ENCODE data around the gene CRCP. TPM values are rescaled to one million over a fixed set of nuclear protein-coding genes. Genes with fewer than 3 reads are reported as not detected.
A peak's percentile ranks its signal among the peaks of the same experiment; 100 is the strongest.

CRCP gene
- total RNA-seq, 6 donors from 2014 or later = 31.1 to 91.1 (median 37.3) TPM

DNA sequence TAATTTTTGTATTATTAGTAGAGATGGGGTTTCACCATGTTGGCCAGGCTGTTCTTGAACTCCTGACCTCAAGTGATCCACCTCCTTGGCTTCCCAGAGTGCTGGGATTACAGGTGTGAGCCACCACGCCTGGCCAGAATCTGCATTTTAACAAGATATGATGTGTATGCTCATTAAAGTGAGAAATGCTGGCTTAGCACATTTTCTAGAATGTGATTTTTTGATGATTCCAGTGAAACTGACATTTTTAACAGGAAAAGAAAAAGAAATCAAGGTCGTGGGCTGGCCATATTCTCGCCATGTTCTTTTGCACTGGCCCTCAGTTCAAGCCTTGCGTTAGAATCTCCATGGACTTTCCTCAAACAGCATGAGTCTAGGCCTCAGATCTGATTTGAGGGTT, 72.3 kb downstream of the CRCP start:
- no peaks in the 10 kb centered on the region for H3K9me3 ChIP-seq
- DNase-seq (no peak), ATAC-seq (ENCODE audit: low FRiP score in 2 of 2) (no peak)
- H3K4me3 ChIP-seq = no peak overlapping the region
- WGBS, 2 donors = 86 to 88% methylated on average over 4 of the region's 4 CpGs
- peaks cover 0 to 6% (median 0%) of the 10 kb centered on the region in 4 donors for H3K4me1 ChIP-seq
- H3K27me3 ChIP-seq = no peaks in the 10 kb centered on the region
- TF ChIP-seq POLR2AphosphoS5 (IDR thresholded peaks at IDR 0.05) (no peak), EP300 (IDR thresholded peaks at IDR 0.05) (no peak), POLR2A (IDR thresholded peaks at IDR 0.05) (no peak)
- TF ChIP-seq, protein P1, sequence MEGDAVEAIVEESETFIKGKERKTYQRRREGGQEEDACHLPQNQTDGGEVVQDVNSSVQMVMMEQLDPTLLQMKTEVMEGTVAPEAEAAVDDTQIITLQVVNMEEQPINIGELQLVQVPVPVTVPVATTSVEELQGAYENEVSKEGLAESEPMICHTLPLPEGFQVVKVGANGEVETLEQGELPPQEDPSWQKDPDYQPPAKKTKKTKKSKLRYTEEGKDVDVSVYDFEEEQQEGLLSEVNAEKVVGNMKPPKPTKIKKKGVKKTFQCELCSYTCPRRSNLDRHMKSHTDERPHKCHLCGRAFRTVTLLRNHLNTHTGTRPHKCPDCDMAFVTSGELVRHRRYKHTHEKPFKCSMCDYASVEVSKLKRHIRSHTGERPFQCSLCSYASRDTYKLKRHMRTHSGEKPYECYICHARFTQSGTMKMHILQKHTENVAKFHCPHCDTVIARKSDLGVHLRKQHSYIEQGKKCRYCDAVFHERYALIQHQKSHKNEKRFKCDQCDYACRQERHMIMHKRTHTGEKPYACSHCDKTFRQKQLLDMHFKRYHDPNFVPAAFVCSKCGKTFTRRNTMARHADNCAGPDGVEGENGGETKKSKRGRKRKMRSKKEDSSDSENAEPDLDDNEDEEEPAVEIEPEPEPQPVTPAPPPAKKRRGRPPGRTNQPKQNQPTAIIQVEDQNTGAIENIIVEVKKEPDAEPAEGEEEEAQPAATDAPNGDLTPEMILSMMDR (IDR thresholded peaks at IDR 0.05) = no peak
- H3K27ac ChIP-seq = no peak overlapping the region
- H3K36me3 ChIP-seq = no peaks in the 10 kb centered on the region

DNA sequence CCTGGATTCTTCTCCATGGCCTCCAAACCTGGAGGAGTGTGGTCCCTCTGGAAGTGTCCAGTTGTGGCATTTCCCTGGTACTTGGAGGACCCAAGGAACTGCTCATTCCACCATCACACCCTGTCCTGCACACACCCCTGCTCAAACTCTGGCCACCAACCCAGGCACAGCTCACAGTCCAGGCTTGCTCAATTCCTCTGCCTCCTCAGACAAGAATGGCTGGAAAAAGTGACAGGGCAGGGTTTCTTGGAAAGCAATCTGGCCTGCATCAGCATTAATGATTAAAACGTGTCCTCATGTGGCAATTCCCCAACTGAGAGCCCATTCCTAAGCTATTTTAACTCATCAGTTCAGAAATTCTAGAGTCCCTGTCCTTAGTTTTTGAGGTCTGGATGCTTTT, 73.3 kb downstream of the CRCP start:
- H3K27me3 ChIP-seq = no peaks in the 10 kb centered on the region
- no peak overlapping the region for H3K4me3 ChIP-seq
- no peaks in the 10 kb centered on the region for H3K36me3 ChIP-seq
- ATAC-seq (ENCODE audit: low FRiP score in 2 of 2) = peak; percentile 44 to 91
- WGBS, 2 donors = 45 to 75% methylated on average over 1 of the region's 1 CpG
- peak in 1 of 2 donors; percentile 70 for DNase-seq
- peaks cover 0 to 6% (median 0%) of the 10 kb centered on the region in 4 donors for H3K4me1 ChIP-seq
- no peak overlapping the region for H3K27ac ChIP-seq
- no peaks in the 10 kb centered on the region for H3K9me3 ChIP-seq
- TF ChIP-seq, protein P1 (IDR thresholded peaks at IDR 0.05) = no peak
- TF ChIP-seq POLR2AphosphoS5 (IDR thresholded peaks at IDR 0.05) (peak; percentile 30 to 37), EP300 (IDR thresholded peaks at IDR 0.05) (peak in 1 of 4 donors; percentile 21), POLR2A (IDR thresholded peaks at IDR 0.05) (no peak)

DNA sequence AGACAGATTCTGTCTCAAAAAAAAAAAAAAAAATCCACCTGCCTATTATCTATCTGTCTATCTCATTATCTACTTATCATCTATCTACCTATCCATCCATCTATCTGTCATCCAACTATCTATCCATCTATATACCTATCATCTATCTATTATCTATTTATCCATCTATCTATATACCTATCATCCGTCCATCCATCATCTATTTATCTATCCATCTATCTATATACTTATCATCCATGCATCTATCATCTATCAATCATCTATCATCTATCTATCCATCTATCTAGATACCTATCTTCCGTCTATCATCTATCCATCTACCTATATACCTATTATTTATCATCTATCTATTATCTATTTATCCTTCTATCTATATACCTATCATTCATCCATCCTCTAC, 74.0 kb downstream of the CRCP start:
- no peak overlapping the region for H3K27ac ChIP-seq
- no peak for TF ChIP-seq EP300 (IDR thresholded peaks at IDR 0.05)
- 87 to 93% methylated on average over 2 of the region's 2 CpGs for WGBS, 2 donors
- no peaks in the 10 kb centered on the region for H3K9me3 ChIP-seq
- H3K4me1 ChIP-seq = peaks cover 0 to 2% (median 0%) of the 10 kb centered on the region in 4 donors
- DNase-seq (no peak), ATAC-seq (ENCODE audit: low FRiP score in 2 of 2) (no peak)
- no peak overlapping the region for H3K4me3 ChIP-seq
- H3K27me3 ChIP-seq = no peaks in the 10 kb centered on the region
- H3K36me3 ChIP-seq = no peaks in the 10 kb centered on the region

DNA sequence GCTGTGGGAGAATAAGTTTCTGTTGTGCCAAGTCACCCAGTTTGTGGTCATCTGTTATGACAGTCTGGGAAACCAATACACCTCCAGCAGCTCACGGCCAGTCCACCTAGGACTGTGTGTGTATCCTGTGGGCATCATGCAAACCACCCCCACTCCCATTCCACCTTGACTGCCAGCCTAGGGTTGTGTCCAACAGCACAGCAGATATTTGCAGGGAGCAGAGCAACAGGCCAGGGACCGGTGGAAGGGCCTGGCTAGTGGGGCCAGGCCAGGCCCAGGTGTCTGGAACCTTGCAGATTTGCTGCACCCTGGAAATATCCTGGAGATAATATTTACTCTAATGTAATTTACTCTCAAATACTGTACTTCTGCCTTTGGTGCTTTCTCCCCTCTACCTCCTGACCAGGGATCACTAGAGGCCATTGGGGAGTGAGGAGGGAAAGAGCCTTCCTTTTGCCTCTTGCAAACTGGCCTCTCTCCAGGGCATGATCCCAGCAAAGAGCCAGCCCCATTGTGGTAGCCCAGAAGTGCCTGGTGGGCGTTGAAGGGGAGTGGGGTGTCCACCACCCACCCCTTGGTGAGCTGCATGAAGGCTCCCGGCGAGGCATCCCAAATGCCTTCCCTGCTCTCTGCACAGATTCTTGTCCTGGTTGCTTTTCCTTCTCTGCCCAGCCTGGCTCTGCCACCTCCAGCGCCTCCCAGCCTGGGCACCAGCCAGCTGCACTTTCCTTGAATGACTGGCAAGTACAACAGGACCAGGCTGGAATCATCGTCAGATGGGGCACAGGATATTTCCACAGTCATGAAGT, 75.3 kb downstream of the CRCP start:
- TF ChIP-seq POLR2A (IDR thresholded peaks at IDR 0.05) = no peak
- no peaks in the 10 kb centered on the region for H3K4me1 ChIP-seq
- H3K9me3 ChIP-seq = no peaks in the 10 kb centered on the region
- no peaks in the 10 kb centered on the region for H3K36me3 ChIP-seq
- 72 to 83% methylated on average over 4 to 7 of the region's 7 CpGs for WGBS, 2 donors
- DNase-seq (peak; percentile 51 to 53), ATAC-seq (ENCODE audit: low FRiP score in 2 of 2) (peak in 1 of 2 donors; percentile 11)
- peak overlapping the region in 1 of 4 donors; percentile 10 for H3K27ac ChIP-seq
- no peaks in the 10 kb centered on the region for H3K27me3 ChIP-seq
- no peak overlapping the region for H3K4me3 ChIP-seq

DNA sequence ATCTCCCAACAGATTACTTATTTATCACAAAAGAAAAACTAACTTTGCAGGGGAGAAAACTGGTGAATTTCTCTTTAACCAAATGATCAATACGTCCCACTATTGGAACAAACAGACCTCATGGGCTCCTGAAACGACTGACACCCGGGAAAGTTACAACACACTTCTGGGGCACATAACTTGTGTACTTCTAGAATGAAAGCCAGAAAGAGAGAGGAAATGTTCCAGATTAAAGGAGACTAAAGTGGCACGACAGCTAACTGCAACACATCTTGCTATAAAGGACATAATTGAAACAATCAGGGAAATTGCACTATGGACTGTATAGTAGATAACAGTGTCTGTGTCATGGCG, 75.8 kb downstream of the CRCP start:
- no peak for TF ChIP-seq EP300 (IDR thresholded peaks at IDR 0.05)
- TF ChIP-seq POLR2A (IDR thresholded peaks at IDR 0.05) = no peak
- no peak for TF ChIP-seq POLR2AphosphoS5 (IDR thresholded peaks at IDR 0.05)
- TF ChIP-seq, protein P1 (IDR thresholded peaks at IDR 0.05) = no peak
- DNase-seq (no peak), ATAC-seq (ENCODE audit: low FRiP score in 2 of 2) (no peak)
- no peaks in the 10 kb centered on the region for H3K36me3 ChIP-seq
- no peaks in the 10 kb centered on the region for H3K27me3 ChIP-seq
- peak overlapping the region in 1 of 4 donors; percentile 10 for H3K27ac ChIP-seq
- no peaks in the 10 kb centered on the region for H3K9me3 ChIP-seq
- no peak overlapping the region for H3K4me3 ChIP-seq
- 50 to 59% methylated on average over 5 of the region's 5 CpGs for WGBS, 2 donors
- H3K4me1 ChIP-seq = no peaks in the 10 kb centered on the region

Data from upper lobe of left lung (tissue), 6 donors.